ENCODE results near the gene STMN1.

The STMN1 gene

DNA sequence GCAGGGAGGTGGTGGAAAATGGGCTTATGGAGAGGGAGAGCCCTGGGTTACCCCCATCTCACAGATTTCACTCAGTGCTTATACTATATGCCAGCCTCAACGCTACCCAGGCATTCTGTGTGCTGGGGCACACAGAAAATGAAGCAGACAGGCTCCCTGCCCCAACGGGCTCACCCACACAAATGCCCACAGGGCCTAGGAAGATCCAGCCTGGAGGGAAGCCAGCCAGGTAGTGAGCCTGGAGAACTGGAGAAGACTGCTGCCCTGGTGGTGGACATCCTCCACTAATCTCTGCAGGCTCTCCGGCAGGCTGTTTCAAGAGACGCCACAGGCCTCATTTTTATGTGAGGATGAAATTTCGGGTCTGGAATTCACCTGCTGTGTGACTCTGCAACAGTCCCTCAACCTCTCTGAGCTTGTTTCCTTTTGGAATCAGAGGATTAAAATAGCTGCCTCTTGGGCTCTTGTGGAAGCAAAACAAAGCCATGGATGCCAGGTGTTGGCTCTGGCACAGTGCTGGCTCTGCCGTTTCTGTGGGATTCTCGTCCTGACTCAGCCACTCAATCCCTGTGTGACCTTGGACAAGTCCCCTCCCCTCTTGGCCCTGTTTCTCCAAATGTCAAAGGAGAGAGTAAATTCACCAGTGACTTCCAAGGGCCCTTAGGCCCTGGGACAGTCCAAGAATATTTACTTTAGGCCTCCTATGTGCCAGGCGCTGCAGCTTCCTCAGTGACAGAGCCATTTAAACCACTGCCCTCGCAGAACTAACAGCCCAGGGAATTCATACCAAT is 34.3 kb downstream of the STMN1 start:
- no peak for DNase-seq (ENCODE audit: low read depth in 2 of 3, low spot score in 2 of 3)

DNA sequence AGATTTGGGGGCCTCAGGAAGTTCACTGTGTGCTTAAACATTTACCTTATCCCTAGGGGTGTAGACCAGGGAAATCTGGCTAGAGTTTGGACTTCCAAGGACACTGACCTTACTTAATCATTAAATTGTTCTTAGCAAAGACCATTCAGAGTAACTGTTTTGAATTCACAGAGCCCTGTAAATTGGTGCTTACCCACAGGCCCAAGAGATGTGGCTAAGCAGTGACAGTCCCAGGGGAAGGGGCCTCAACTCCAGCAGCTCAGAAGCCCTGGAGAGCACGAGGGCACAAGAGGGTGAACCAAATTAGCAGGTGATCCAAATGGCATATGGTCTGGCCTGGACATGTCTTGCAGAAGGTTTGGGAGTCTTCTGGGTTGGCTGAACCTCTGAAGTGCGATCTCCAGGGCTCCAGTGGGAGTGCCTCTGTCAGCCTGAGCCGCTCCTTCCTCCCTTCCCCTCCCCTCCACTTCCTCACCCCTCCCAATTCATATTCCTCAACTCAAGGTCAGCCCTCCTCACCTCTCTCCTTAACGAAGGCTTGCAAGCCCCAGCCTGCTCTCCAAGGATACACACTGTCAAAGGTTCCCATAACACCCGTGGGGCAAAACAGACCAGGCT is 35.0 kb downstream of the STMN1 start:
- no peak for DNase-seq (ENCODE audit: low read depth in 2 of 3, low spot score in 2 of 3)

DNA sequence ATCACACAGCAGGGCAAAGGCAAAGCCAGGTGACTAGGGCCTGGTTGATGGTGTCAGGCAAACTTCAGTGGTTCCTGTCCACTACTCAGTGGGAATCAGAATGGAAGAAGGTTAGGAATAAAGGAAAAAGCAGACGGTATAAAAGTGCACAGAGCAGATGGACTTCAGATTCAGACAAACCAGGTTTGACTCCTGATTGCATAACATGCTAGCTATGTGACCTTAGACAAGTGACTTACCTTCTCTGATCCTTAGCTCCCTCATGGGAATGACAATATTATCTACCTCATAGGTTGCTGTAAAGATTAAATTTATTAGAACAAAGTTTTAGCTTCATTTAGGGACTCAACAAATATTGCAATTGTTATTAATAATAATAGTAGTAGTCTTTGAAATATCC is 35.6 kb downstream of the STMN1 start:
- DNase-seq (ENCODE audit: low read depth in 2 of 3, low spot score in 2 of 3), result no peak

DNA sequence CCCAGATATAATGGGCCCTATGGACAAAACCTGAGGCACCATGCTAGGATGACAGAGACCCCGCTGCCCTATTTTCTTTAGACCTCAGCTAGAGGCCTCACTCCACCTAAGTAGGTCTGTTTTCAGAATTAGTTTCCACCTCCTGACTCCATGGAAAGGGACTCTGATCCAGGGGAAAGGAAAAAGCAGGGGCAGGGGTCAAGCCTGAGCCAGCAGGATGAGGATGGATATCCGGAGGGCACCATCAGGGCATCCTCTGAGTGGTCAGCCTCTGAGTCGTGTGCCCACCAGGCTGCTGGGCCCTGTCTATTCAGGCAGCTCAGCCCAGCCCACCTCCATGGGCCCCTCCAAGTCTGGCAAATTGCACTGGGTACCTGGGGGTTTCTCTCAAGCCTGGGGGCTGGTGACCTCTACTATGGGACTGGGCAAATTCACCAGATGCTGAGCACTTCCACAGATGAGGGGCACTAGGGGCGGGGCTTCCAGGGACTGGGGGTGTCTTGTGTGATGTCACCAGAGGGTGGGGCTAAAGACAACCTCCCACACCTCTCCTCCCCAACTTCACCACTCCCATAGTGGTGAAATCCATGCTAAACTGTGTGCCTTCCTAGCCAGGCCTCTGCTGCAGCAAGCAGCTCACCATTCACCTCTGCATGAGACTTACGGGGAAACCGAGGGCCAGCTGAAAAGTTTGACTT is 36.2 kb downstream of the STMN1 start:
- no peak for DNase-seq (ENCODE audit: low read depth in 2 of 3, low spot score in 2 of 3)

DNA sequence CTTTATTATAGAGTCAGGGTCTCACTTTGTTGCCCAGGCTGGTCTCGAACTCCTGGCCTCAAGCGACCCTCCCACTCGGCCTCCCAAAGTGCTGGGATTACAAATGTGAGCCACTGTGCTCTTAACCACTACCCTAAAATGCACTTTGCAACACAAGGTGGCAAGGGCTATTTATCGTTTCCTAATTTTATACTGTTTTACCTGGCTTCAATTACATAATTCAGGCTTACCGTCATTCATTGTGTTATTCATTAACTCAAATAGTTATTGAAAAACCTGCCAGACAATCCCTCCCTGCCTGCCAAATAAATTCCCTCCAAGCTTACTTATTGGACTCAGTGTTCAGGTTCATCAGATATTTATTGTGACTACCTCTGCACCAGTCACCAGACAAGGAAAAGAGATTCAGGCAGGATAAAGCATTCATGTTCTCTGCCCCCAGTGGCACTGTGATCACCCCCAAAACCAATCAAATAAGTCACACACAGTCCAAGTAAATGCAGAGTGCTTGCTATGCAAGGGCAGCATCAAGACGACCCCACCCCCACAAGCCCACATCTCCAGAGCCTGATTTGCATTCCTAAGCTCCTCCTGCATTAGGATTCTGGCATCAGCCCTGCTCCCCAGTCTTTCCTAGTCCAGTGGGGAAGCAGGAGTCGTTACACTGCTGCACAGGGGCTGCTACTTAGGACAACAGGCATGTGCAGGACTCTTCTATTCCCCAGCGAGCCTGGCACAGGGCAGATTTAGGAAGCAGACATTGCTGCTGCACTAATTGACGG is 38.8 kb downstream of the STMN1 start:
- DNase-seq (ENCODE audit: low read depth in 2 of 3, low spot score in 2 of 3), result no peak

DNA sequence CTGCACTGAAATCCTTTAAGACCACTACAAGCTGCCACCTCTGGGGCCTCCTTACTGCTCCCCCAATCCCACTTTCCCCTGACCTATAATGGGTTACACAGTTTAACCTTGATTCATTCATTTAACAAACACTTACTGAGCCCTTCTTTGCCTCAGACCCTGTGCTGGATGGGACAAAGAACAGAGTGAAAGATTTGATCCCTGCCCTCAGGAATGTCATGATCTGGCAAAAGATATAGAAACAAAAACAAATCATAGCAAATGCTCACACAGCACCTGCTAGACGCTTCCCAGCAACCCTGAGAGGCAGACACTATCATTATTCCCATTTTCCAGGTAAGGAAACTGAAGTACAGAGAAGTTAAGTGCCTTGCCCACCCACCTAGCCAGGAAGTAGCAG is 39.9 kb downstream of the STMN1 start:
- no peak for DNase-seq (ENCODE audit: low read depth in 2 of 3, low spot score in 2 of 3)

DNA sequence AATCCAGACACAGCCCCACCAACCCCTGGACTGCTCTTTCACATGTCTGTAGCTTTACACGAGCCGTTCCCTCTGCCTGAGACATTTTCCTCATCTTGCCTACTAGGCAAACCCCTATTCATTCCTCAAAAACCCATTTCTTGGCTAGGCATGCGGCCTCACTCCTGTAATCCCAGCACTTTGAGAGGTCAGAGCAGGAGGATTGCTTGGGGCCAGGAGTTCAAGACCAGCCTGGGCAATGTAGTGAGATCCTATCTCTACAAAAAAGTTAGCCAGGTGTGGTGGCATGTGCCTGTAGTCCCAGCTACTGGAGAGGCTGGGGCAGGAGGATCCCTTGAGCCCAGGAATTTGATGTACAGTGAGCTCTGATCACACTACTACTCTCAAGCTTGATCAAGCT is 41.8 kb downstream of the STMN1 start:
- DNase-seq (ENCODE audit: low read depth in 2 of 3, low spot score in 2 of 3), result no peak

DNA sequence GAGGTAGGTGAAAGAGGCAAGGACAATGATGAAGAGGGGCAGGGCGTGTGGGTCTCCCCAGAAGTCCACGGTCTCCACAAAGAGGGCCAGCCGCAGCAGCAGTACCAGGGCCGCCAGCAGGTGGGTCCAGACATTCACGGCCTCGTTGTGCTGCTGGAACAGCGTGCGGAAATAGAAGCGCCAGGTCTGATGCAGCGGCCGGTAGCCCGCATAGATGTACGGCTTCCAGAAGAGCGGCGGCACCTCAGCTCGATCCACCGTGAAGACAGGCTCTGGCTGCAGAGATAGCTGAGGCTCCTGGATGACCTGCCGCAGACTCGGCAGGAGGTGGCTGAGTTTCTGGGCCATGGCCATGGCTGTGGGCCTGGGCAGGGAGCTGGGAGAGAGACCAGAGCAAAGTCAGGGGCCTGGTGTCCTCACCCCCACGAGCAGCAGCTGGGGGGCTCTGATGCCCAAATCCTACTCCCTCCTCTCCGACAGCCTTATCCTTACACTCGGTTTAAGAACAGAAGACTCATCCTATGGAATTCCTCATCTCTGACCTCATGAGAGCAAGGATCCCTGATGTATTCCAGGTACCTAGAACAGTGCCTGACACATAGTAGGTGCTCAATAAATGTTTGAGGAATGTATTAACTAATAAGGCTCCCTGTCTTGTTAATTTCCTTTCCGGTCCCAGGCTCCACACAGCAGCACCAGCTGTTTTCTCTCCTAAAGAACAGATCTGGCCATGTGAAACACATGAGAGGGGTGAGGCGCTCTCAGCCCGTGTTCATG is 42.5 kb downstream of the STMN1 start:
- DNase-seq (ENCODE audit: low read depth in 2 of 3, low spot score in 2 of 3), result no peak

DNA sequence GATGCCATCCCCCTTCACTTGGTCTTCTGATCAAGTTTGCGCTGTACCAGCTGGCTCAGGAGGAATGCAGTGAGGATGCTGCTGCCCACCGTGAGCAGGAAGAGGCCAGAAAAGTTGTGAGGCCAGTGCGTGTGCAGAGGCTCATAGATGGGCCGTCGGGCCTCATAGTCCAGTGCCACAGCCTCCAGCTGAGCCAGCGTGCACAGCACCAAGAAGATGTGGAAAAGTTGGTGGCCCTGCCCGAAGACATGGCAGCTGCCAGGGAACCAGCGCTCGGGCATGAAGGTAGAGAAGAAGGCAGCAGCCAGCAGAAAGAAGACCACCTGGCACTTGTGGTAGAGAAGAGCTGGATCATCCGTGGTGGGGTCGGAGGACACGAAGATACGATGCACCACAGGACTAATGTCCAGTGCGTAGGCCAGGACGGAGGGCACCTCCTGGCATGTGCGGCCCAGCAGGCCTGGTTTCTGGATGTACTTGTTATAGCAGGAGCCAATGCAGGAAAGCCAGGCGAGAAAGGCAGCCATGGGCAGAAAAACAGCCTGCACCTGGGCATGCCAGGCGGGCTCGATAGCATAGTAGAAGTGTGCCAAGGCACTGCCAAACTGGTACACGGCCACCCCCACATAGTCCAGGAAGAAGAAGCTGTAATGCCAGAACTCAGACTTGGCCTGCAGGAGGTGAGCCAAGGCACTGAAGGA is 43.3 kb downstream of the STMN1 start:
- no peak for DNase-seq (ENCODE audit: low read depth in 2 of 3, low spot score in 2 of 3)

DNA sequence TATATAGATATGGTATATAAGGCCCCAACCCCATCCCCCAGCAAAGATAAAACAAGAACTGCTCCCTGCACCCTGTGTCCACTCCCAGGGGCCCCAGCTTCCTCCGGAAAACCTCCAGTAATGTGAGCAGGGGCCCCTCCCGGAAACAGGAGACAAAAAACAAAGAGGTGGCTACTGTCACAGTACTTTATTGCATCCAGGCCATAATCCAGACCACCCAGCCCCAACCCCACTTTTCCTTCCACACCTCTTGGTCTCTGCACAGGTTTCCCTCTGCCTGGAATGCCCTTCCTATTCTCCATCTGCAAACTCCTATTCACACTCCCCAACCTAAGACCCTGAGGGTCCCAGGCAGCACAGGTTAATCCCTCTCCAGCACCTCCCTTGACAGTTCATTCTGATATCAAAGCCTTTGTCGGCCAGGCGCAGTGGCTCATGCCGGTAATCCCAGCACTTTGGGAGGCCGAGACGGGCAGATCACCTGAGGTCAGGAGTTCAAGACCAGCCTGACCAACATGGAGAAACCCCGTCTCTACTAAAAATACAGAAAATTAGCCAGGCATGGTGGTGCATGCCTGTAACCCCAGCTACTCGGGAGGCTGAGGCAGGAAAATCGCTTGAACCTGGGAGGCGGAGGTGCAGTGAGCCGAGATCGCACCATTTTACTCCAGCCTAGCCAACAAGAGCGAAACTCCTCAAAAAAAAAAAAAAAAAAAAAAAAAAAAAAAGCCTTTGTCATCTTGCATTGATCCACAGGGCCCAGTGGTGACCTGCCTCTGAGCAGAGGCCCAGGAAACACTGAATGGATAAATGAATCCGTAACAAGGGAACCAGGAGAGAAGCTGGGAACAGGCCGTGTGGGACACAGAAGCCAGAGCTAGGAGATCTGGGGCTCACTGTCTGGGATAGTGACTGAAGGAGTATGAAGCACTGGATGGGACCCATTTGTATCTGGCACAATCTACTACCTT is 44.6 kb downstream of the STMN1 start:
- DNase-seq (ENCODE audit: low read depth in 2 of 3, low spot score in 2 of 3), result no peak

DNA sequence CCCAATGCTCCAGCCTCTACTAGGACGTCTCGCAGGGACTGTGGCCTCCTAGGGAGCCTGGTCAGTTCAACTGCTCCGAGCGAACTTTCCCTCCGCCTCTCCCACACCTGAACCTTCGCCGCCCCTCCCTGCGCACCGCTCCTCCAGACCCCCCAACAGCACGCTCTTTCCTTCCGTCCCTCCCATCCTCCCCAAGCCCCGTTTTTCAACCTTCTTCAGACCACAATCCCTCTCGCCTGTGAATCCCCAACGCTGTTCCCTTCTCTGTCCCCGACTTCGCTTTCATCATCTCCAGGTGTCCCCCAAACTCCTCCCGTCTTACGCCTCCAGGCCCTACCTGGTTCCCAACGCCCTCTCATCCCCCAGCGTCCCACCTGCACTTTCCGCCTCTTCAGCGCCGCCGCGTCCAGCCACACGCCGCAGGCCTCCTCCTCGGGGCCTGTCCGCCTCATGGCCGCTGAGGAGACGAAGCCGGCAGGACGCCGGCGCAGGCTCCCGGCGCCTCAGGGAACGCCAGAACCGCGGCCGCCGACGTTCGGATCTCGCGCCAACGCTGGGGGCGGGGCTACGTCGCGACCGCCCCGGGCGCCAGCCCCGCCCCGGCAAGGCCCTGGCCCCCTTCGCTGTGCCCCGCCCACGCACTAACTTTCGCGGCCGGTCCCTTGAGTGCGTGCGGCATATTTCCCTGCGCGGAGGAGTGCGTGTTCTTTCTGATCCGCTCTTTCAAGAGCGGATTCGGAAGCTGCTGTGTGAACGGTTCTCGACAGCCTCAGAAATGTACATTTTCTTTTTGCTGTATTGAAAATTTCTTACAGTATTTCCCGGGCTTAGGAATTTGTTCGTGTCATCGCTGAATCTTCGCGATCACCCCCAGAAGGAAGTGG is 47.1 kb downstream of the STMN1 start, which contains the start of gene AUNIP:
AUNIP (minus strand) TSS at position 552 of the 884 bp plus-strand sequence; CDS start at position 452, 100 bp downstream.
- peak; percentile 79 to 93 (median 83) for DNase-seq (ENCODE audit: low read depth in 2 of 3, low spot score in 2 of 3)

DNA sequence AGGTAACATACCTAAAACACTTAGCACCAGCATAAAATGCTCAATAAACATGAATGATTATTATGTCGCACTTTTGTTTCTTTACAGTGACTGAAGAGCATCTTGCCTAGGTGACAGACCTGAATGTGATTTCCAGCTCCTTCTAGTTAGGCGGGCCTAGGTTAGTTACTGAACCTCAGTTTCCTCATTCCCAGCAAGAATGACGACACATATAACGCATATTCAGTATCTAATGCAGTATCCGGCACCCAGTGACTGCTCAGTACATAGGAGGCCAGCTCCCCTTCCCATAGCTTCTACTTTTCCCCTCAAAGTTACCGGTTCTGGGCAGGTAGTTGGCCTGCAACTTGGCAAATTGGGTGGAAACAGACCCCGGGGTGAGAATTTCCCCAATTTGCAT is 47.7 kb downstream of the STMN1 start:
- no peak for DNase-seq (ENCODE audit: low read depth in 2 of 3, low spot score in 2 of 3)

DNA sequence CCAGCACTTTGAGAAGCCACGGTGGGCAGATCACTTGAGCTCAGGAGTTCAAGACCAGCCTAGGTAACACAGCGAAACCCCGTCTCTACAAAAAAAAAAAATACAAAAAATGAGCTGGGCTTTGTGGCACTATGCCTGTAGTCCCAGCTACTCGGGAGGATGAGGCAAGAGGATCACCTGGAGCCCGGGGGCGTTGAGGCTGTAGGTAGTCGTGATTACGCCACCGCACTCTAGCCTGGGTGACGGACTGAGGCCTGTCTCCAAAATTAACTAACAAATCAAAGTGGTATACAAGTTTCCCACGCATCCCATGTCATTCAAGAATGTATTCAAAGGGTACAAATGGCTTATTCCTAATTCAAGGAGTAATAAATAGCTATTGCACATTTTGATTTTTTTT is 49.4 kb downstream of the STMN1 start:
- no peak for DNase-seq (ENCODE audit: low read depth in 2 of 3, low spot score in 2 of 3)

DNA sequence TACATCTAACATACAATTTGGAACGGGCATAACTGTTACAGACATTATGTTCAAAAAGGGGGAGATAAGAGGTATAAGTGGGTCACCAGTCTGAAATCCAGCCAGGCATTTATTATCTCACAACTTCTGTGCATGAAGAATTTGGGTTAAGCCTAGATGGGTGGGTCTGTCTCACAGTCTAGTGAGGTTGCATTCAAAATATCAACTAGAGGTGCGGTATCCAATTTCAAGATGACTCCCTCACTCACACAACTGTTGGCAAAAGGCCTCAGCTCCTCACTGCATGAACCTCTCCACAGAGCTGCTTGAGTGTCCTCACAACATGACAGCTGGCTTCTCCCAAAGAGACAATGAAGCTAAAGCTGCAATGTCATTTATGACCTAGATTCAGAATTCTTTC is 51.7 kb downstream of the STMN1 start:
- no peak for DNase-seq (ENCODE audit: low read depth in 2 of 3, low spot score in 2 of 3)

Measured in activated CD8-positive, alpha-beta memory T cell treated with anti-CD3 and anti-CD28 coated beads for 48 hours (primary cell).